GM12878 (cell line): ENCODE results near the gene SYT8. TPM values are rescaled to one million over a fixed set of nuclear protein-coding genes. Genes with fewer than 3 reads are reported as not detected.

ENCODE experiments used
- ATF3 ChIP-seq: IDR thresholded peaks from 2 replicates; pipeline ENCODE4 v1.6.1; 2011; ENCODE audit warnings: low read depth, mild to moderate bottlenecking, low read length, moderate library complexity, borderline replicate concordance; ENCODE audit errors: extremely low read depth
- BRCA1 ChIP-seq: IDR thresholded peaks from 2 replicates; pipeline ENCODE4 v1.6.1; 2011; ENCODE audit warnings: low read depth, low read length, improper control_type of control experiment
- CBFB ChIP-seq: IDR thresholded peaks from 2 replicates; pipeline ENCODE4 v1.6.1; 2016; ENCODE audit warnings: antibody characterized with exemption, low read depth
- CBX3 ChIP-seq: fragments of 200-600 bp; sonication (generic); IDR thresholded peaks from 2 replicates; pipeline ENCODE4 v1.6.1; 2016; ENCODE audit warnings: low read depth, borderline replicate concordance
- E2F4 ChIP-seq: IDR thresholded peaks from 2 replicates; pipeline ENCODE4 v1.6.1; 2012; ENCODE audit warnings: low read depth, low read length, improper control_type of control experiment
- GABPA ChIP-seq: IDR thresholded peaks from 2 replicates; pipeline ENCODE4 v1.6.1; 2014; ENCODE audit warnings: antibody characterized with exemption, low read depth, mild to moderate bottlenecking, inconsistent platforms
- KDM1A ChIP-seq: fragments of 200-600 bp; sonication (generic); IDR thresholded peaks from 2 replicates; pipeline ENCODE4 v1.6.1; 2016; ENCODE audit warnings: borderline replicate concordance
- MEF2B ChIP-seq: fragments of 450-650 bp; IDR thresholded peaks from 2 replicates; pipeline ENCODE4 v1.6.1; 2018; ENCODE audit warnings: mild to moderate bottlenecking, moderate library complexity; ENCODE audit not compliant: partially characterized antibody, poor library complexity, severe bottlenecking
- MYC ChIP-seq: IDR thresholded peaks from 2 replicates; pipeline ENCODE4 v1.6.1; 2011; ENCODE audit warnings: mild to moderate bottlenecking, low read length, moderate library complexity, inconsistent platforms; ENCODE audit not compliant: insufficient read depth, insufficient replicate concordance, insufficient read length, severe bottlenecking
- NR2C2 ChIP-seq: IDR thresholded peaks from 2 replicates; pipeline ENCODE4 v1.6.1; 2011; ENCODE audit warnings: borderline replicate concordance, low read depth; ENCODE audit not compliant: control insufficient read depth, insufficient read length
- POU2F2 ChIP-seq: IDR thresholded peaks from 3 replicates; pipeline ENCODE4 v1.6.1; 2011; ENCODE audit warnings: low read depth, mild to moderate bottlenecking, low read length, borderline replicate concordance
- TAF1 ChIP-seq: IDR thresholded peaks from 2 replicates; pipeline ENCODE4 v1.6.1; 2011; ENCODE audit warnings: mild to moderate bottlenecking, low read depth, low read length, borderline replicate concordance
- YY1 ChIP-seq: IDR thresholded peaks from 2 replicates; pipeline ENCODE4 v1.6.1; 2011; ENCODE audit warnings: low read depth, mild to moderate bottlenecking, low read length
- ZSCAN29 ChIP-seq: fragments of 450-650 bp; IDR thresholded peaks from 2 replicates; pipeline ENCODE4 v1.6.1; 2017; ENCODE audit warnings: mild to moderate bottlenecking, moderate library complexity
- polyA plus RNA-seq, 11 experiments: library from polyadenylated mRNA; depleted of rRNA in 4 of 11; unstranded in 6 of 11; stranded (reverse) in 5 of 11; fragments of >200 nt; fragmentation: Nextera tagmentation in 4 of 11; fragmentation: Illumina TruSeq in 1 of 11; extraction: Ambion mirVana in 4 of 11; extraction: Trizol in 1 of 11; gene quantifications; 1 replicate in 1 of 11; 2 replicates in 10 of 11; pipeline versions ENCODE4 v1.2.1 to v1.2.3, GENCODE V29; 2011 to 2016; ENCODE audit warnings: inconsistent platforms in 2 of 11, missing spikeins in 2 of 11, low read depth in 1 of 11
- total RNA-seq, 4 experiments: library from RNA; depleted of rRNA in 3 of 4; stranded (reverse); fragments of >200 nt in 3 of 4; fragmentation: Illumina TruSeq in 1 of 4; extraction: Trizol in 1 of 4; gene quantifications; 2 replicates each; pipeline versions ENCODE4 v1.2.1 to v1.2.3, GENCODE V29; 2013 to 2021
- TF ChIP-seq, protein P1 (sequence below), 3 experiments: IDR thresholded peaks in 2 of 3; conservative IDR thresholded peaks in 1 of 3; 2 replicates each; pipeline ENCODE4 v1.5.1; 2011; ENCODE audit warnings: low read depth in 3 of 3, low read length in 3 of 3, mild to moderate bottlenecking in 3 of 3, control low read depth in 2 of 3, moderate library complexity in 2 of 3, inconsistent platforms in 1 of 3, mixed read lengths in 1 of 3; ENCODE audit not compliant: control insufficient read depth in 2 of 3, insufficient read depth in 1 of 3; ENCODE audit errors: extremely low read depth in 1 of 3
- TF ChIP-seq, protein P2 (sequence below): fragments of 150-350 bp; IDR thresholded peaks from 2 replicates; pipeline ENCODE4 v1.6.1; 2016; ENCODE audit warnings: low read depth, low read length
- TF ChIP-seq, protein P3 (sequence below): fragments of 450-650 bp; IDR thresholded peaks from 2 replicates; pipeline ENCODE4 v1.6.1; 2017; ENCODE audit warnings: mild to moderate bottlenecking, low read depth, inconsistent platforms; ENCODE audit not compliant: poor library complexity, severe bottlenecking

The SYT8 gene
- total and polyA plus RNA-seq, 10 of the 15 experiments (the other 5 are each of a cell fraction or from before 2014, with no cell fraction given) = 0.44 TPM; not detected in 9

GRCh38 chr11:1853376-1854131 is 18.8 kb downstream of the SYT8 start (continued):
- TF ChIP-seq MYC (peak; percentile 19), CBFB (peak; percentile 21; the same call in 1 of the 2 replicates), NR2C2 (no peak), GABPA (no peak), MEF2B (no peak), E2F4 (no peak), CBX3 (no peak), BRCA1 (no peak), ATF3 (no peak), POU2F2 (no peak), TAF1 (0 out of 2 replicates have a peak, but pooled peaks have one; percentile 17), KDM1A (no peak), ZSCAN29 (no peak), YY1 (no peak)
- TF ChIP-seq, protein P1, sequence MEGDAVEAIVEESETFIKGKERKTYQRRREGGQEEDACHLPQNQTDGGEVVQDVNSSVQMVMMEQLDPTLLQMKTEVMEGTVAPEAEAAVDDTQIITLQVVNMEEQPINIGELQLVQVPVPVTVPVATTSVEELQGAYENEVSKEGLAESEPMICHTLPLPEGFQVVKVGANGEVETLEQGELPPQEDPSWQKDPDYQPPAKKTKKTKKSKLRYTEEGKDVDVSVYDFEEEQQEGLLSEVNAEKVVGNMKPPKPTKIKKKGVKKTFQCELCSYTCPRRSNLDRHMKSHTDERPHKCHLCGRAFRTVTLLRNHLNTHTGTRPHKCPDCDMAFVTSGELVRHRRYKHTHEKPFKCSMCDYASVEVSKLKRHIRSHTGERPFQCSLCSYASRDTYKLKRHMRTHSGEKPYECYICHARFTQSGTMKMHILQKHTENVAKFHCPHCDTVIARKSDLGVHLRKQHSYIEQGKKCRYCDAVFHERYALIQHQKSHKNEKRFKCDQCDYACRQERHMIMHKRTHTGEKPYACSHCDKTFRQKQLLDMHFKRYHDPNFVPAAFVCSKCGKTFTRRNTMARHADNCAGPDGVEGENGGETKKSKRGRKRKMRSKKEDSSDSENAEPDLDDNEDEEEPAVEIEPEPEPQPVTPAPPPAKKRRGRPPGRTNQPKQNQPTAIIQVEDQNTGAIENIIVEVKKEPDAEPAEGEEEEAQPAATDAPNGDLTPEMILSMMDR (IDR thresholded peaks at IDR 0.05 in 2 of 3, conservative IDR thresholded peaks at IDR 0.05 in 1 of 3; ENCODE audit: control insufficient read depth in 2 of 3, extremely low read depth in 1 of 3, insufficient read depth in 1 of 3, low read depth in 3 of 3, low read length in 3 of 3) = no peak
- TF ChIP-seq, protein P2, sequence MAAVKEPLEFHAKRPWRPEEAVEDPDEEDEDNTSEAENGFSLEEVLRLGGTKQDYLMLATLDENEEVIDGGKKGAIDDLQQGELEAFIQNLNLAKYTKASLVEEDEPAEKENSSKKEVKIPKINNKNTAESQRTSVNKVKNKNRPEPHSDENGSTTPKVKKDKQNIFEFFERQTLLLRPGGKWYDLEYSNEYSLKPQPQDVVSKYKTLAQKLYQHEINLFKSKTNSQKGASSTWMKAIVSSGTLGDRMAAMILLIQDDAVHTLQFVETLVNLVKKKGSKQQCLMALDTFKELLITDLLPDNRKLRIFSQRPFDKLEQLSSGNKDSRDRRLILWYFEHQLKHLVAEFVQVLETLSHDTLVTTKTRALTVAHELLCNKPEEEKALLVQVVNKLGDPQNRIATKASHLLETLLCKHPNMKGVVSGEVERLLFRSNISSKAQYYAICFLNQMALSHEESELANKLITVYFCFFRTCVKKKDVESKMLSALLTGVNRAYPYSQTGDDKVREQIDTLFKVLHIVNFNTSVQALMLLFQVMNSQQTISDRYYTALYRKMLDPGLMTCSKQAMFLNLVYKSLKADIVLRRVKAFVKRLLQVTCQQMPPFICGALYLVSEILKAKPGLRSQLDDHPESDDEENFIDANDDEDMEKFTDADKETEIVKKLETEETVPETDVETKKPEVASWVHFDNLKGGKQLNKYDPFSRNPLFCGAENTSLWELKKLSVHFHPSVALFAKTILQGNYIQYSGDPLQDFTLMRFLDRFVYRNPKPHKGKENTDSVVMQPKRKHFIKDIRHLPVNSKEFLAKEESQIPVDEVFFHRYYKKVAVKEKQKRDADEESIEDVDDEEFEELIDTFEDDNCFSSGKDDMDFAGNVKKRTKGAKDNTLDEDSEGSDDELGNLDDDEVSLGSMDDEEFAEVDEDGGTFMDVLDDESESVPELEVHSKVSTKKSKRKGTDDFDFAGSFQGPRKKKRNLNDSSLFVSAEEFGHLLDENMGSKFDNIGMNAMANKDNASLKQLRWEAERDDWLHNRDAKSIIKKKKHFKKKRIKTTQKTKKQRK = no peak
- TF ChIP-seq, protein P3, sequence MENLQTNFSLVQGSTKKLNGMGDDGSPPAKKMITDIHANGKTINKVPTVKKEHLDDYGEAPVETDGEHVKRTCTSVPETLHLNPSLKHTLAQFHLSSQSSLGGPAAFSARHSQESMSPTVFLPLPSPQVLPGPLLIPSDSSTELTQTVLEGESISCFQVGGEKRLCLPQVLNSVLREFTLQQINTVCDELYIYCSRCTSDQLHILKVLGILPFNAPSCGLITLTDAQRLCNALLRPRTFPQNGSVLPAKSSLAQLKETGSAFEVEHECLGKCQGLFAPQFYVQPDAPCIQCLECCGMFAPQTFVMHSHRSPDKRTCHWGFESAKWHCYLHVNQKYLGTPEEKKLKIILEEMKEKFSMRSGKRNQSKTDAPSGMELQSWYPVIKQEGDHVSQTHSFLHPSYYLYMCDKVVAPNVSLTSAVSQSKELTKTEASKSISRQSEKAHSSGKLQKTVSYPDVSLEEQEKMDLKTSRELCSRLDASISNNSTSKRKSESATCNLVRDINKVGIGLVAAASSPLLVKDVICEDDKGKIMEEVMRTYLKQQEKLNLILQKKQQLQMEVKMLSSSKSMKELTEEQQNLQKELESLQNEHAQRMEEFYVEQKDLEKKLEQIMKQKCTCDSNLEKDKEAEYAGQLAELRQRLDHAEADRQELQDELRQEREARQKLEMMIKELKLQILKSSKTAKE = no peak
